ENCODE results near the gene PARN. TPM values are rescaled to one million over a fixed set of nuclear protein-coding genes. Genes with fewer than 3 reads are reported as not detected.

PARN gene
- total and polyA plus RNA-seq, 2 of the 8 experiments (the other 6 are each of a cell fraction or from before 2014, with no cell fraction given), result 24.5 to 44.6 TPM

- Histone ChIP-seq H3K79me1 (ENCODE audit: low read depth, low read length) (no peaks in the 10 kb centered on the region), H3K4me1 (replicated peaks in 1 of 4; ENCODE audit: control insufficient read depth in 3 of 4, insufficient read depth in 4 of 4, low read length in 3 of 4) (peaks cover 2 to 7% (median 5%) of the 10 kb centered on the region in 4 experiments; a peak in 5 of 7 replicates), H3K56ac (replicated peaks; ENCODE audit: insufficient read length, low read depth, low read length) (no peak overlapping the region), H3K4me3 (ENCODE audit: extremely low read depth in 1 of 4, insufficient read depth in 2 of 4, low read depth in 3 of 4, low read length in 4 of 4) (no peak overlapping the region), H2BK20ac (ENCODE audit: low read length) (no peak overlapping the region), H3K27me3 (replicated peaks in 1 of 4; ENCODE audit: control insufficient read depth in 3 of 4, extremely low read depth in 1 of 4, insufficient read depth in 3 of 4, low read length in 3 of 4) (no peaks in the 10 kb centered on the region), H3K4ac (replicated peaks; ENCODE audit: insufficient read length, low read depth, low read length) (no peak overlapping the region), H3K36me3 (ENCODE audit: control insufficient read depth in 2 of 4, insufficient read depth in 4 of 4, low read length in 3 of 4) (peaks cover 0 to 48% (median 21%) of the 10 kb centered on the region in 4 experiments; a peak in 6 of 8 replicates), H4K20me1 (replicated peaks in 1 of 2; ENCODE audit: control insufficient read depth in 1 of 2, insufficient read depth in 2 of 2, low read length in 2 of 2) (no peaks in the 10 kb centered on the region), H2BK120ac (replicated peaks; ENCODE audit: low read depth, low read length) (no peak overlapping the region), H3K4me2 (ENCODE audit: insufficient read depth in 1 of 2, low read depth in 2 of 2, low read length in 2 of 2) (no peak overlapping the region), H4K91ac (replicated peaks; ENCODE audit: insufficient read length, low read length) (no peak overlapping the region), H3K27ac (ENCODE audit: low read depth, low read length) (no peak overlapping the region), H2AK5ac (ENCODE audit: low read depth, low read length) (no peak overlapping the region), H3K9ac (replicated peaks in 1 of 4; ENCODE audit: extremely low read depth in 1 of 4, low read depth in 3 of 4, low read length in 3 of 4) (no peak overlapping the region), H2AFZ (ENCODE audit: low read length) (no peak overlapping the region), H4K5ac (ENCODE audit: insufficient read length, low read depth, low read length) (no peak overlapping the region), H3K14ac (ENCODE audit: insufficient read length) (no peak overlapping the region), H4K8ac (ENCODE audit: extremely low read depth, insufficient read depth, low read length) (no peak overlapping the region), H3K23ac (ENCODE audit: insufficient read length) (no peak overlapping the region), H3K79me2 (ENCODE audit: control insufficient read depth in 1 of 2, insufficient read depth in 2 of 2, low read length in 2 of 2) (peaks cover 0 to 18% of the 10 kb centered on the region in 2 experiments; a peak in 2 of 4 replicates), H3K9me3 (ENCODE audit: insufficient read depth in 2 of 2, low read depth in 1 of 2, low read length in 1 of 2) (no peaks in the 10 kb centered on the region), H3K23me2 (ENCODE audit: low read depth, low read length) (peaks cover 3% of the 10 kb centered on the region), H2BK15ac (ENCODE audit: low read length) (no peak overlapping the region), H2BK5ac (ENCODE audit: low read depth, low read length) (no peak overlapping the region), H2BK12ac (ENCODE audit: low read depth, low read length) (no peak overlapping the region), H3K18ac (ENCODE audit: extremely low read depth, low read length) (no peak overlapping the region)
- FAIRE-seq, result no peak
- POLR2A ChIA-PET (ENCODE audit: partially characterized antibody), result no interaction called here
- WGBS, 2 experiments (ENCODE audit: extremely low coverage in 1 of 2, insufficient coverage in 1 of 2, insufficient read length in 1 of 2, insufficient replicate concordance in 2 of 2, low coverage in 1 of 2, low lambda C conversion rate in 2 of 2, missing lambda C conversion rate in 1 of 2), result 88% methylated on average over 4 of the region's 4 CpGs; no CpG with 5 or more reads in 1 of the 2 experiments
- DNase-seq (ENCODE audit: low read depth in 1 of 2, low spot score in 2 of 2), result no peak
- TF ChIP-seq RFX5 (IDR thresholded peaks at IDR 0.05; ENCODE audit: borderline replicate concordance, low read depth, low read length) (no peak), SP4 (IDR thresholded peaks at IDR 0.05; ENCODE audit: low read length) (no peak), E2F6 (IDR thresholded peaks at IDR 0.05) (no peak), CREB1 (IDR thresholded peaks at IDR 0.05) (no peak), CHD1 (IDR thresholded peaks at IDR 0.05; ENCODE audit: low read depth, low read length) (no peak), PHF8 (conservative IDR thresholded peaks at IDR 0.05; ENCODE audit: low read depth, low read length) (no peak), GTF2F1 (IDR thresholded peaks at IDR 0.05; ENCODE audit: borderline replicate concordance, low read depth, low read length) (no peak), TCF12 (IDR thresholded peaks at IDR 0.05; ENCODE audit: low read depth, low read length) (no peak), POLR2AphosphoS5 (IDR thresholded peaks at IDR 0.05; ENCODE audit: low read depth, low read length) (no peak), YY1 (IDR thresholded peaks at IDR 0.05; ENCODE audit: low read depth, low read length) (no peak), NANOG (IDR thresholded peaks at IDR 0.05; ENCODE audit: insufficient read depth, low read depth, low read length, poor library complexity, severe bottlenecking) (no peak), CBX8 (IDR thresholded peaks at IDR 0.05; ENCODE audit: borderline replicate concordance, low read depth, low read length) (no peak), JUND (IDR thresholded peaks at IDR 0.05; ENCODE audit: low read length) (no peak)
- CTCF ChIA-PET (ENCODE audit: partially characterized antibody), result no interaction called here
Measured at GRCh38 chr16:14627078-14627477, 3.0 kb downstream of the PARN start.
